GM23338 (cell line): Measurements from ENCODE around the gene PNLIPRP3. TPM values are rescaled to one million over a fixed set of nuclear protein-coding genes. Genes with fewer than 3 reads are reported as not detected.

ENCODE experiments used
- ATAC-seq: fragments of 200-7000 bp; cut with Tn5 transposase; 3 replicates; pipeline ENCODE4 v1.9.1; 2020
- DNase-seq: peaks from one replicate; pipeline ENCODE4 v3.0.0-alpha.2; 2015; ENCODE audit warnings: low spot score
- H2AFZ ChIP-seq: fragments of 200-600 bp; sonication (generic); 2 replicates; pipeline ENCODE4 v1.8.0; 2016; ENCODE audit warnings: antibody characterized with exemption, mild to moderate bottlenecking, moderate library complexity
- H3F3A ChIP-seq: fragments of 200-600 bp; sonication (generic); replicated peaks from 2 replicates; pipeline ENCODE4 v1.8.0; 2017; ENCODE audit warnings: antibody characterized with exemption, mixed run types, low read depth
- H3K27ac ChIP-seq: fragments of 200-600 bp; sonication (generic); 2 replicates; pipeline ENCODE4 v1.6.1; 2016; ENCODE audit warnings: low read depth
- H3K27me3 ChIP-seq: fragments of 200-600 bp; sonication (generic); 2 replicates; pipeline ENCODE4 v1.8.0; 2016; ENCODE audit warnings: mild to moderate bottlenecking, mixed run types, moderate library complexity; ENCODE audit not compliant: insufficient read depth
- H3K36me3 ChIP-seq: fragments of 200-600 bp; sonication (generic); 2 replicates; pipeline ENCODE4 v1.8.0; 2016; ENCODE audit warnings: mild to moderate bottlenecking; ENCODE audit not compliant: insufficient read depth
- H3K4me1 ChIP-seq: fragments of 200-600 bp; sonication (generic); 2 replicates; pipeline ENCODE4 v1.8.0; 2016; ENCODE audit warnings: mild to moderate bottlenecking, moderate library complexity; ENCODE audit not compliant: insufficient read depth
- H3K4me2 ChIP-seq: fragments of 200-600 bp; sonication (generic); 2 replicates; pipeline ENCODE4 v1.7.1; 2017; ENCODE audit warnings: mixed run types
- H3K4me3 ChIP-seq: fragments of 200-600 bp; sonication (generic); 2 replicates; pipeline ENCODE4 v1.6.1; 2016; ENCODE audit warnings: mixed run types
- H3K79me2 ChIP-seq: fragments of 200-600 bp; sonication (generic); replicated peaks from 2 replicates; pipeline ENCODE4 v1.8.0; 2017; ENCODE audit warnings: mild to moderate bottlenecking; ENCODE audit not compliant: insufficient read depth
- H3K9me2 ChIP-seq: fragments of 200-600 bp; sonication (generic); 2 replicates; pipeline ENCODE4 v1.8.0; 2017; ENCODE audit not compliant: insufficient read depth
- H4K20me1 ChIP-seq: fragments of 200-600 bp; sonication (generic); replicated peaks from 2 replicates; pipeline ENCODE4 v1.8.0; 2017; ENCODE audit warnings: mild to moderate bottlenecking; ENCODE audit not compliant: insufficient read depth
- H3K27ac Mint-ChIP-seq: 2 replicates; pipeline ENCODE4 v1.8.0; 2020; ENCODE audit warnings: inconsistent platforms, mild to moderate bottlenecking, moderate library complexity, mixed read lengths
- H3K27me3 Mint-ChIP-seq: 3 replicates; pipeline ENCODE4 v1.8.0; 2022; ENCODE audit warnings: low read depth, mild to moderate bottlenecking, moderate library complexity, mixed read lengths, inconsistent platforms; ENCODE audit not compliant: insufficient read depth, poor library complexity
- H3K36me3 Mint-ChIP-seq: 3 replicates; pipeline ENCODE4 v1.8.0; 2021; ENCODE audit warnings: low read depth, mild to moderate bottlenecking, inconsistent platforms, moderate library complexity, mixed read lengths
- H3K4me1 Mint-ChIP-seq: 3 replicates; pipeline ENCODE4 v1.8.0; 2020; ENCODE audit warnings: mild to moderate bottlenecking, inconsistent platforms, mixed read lengths
- H3K4me3 Mint-ChIP-seq: 3 replicates; pipeline ENCODE4 v1.8.0; 2021; ENCODE audit warnings: moderate library complexity, mild to moderate bottlenecking, inconsistent platforms, mixed read lengths
- H3K9me3 Mint-ChIP-seq: 3 replicates; pipeline ENCODE4 v1.8.0; 2020; ENCODE audit warnings: moderate library complexity, mild to moderate bottlenecking, inconsistent platforms, mixed read lengths
- EZH2 ChIP-seq: fragments of 200-600 bp; sonication (generic); IDR thresholded peaks from one replicate; pipeline ENCODE4 v1.8.0; 2017; ENCODE audit warnings: antibody characterized with exemption, mild to moderate bottlenecking, low read depth; ENCODE audit not compliant: unreplicated experiment
- JUNB ChIP-seq: IDR thresholded peaks from one replicate; pipeline ENCODE4 v1.6.1; 2016; ENCODE audit warnings: antibody characterized with exemption; ENCODE audit not compliant: unreplicated experiment
- POLR2AphosphoS5 ChIP-seq: IDR thresholded peaks from 2 replicates; pipeline ENCODE4 v1.6.1; 2016; ENCODE audit warnings: antibody characterized with exemption, low read depth
- REST ChIP-seq: IDR thresholded peaks from one replicate; pipeline ENCODE4 v1.6.1; 2018; ENCODE audit warnings: antibody characterized with exemption; ENCODE audit not compliant: unreplicated experiment
- ZNF114 ChIP-seq: fragments of 250-450 bp; sonication (Bioruptor Pico); IDR thresholded peaks from 2 replicates; pipeline ENCODE4 v1.5.0; 2020; ENCODE audit warnings: mild to moderate bottlenecking, moderate library complexity
- ZNF462 ChIP-seq: fragments of 250-450 bp; sonication (Bioruptor Pico); IDR thresholded peaks from 2 replicates; pipeline ENCODE4 v1.5.0; 2020; ENCODE audit warnings: mild to moderate bottlenecking, moderate library complexity
- polyA plus RNA-seq: library from polyadenylated mRNA; unstranded; fragments of >200 nt; fragmentation: Nextera tagmentation; extraction: Ambion mirVana; gene quantifications from 2 replicates; pipeline ENCODE4 v1.2.1, GENCODE V29; 2016
- total RNA-seq: library from RNA; depleted of rRNA; stranded (reverse); fragments of >200 nt; shearing (Covaris generic); gene quantifications from 2 replicates; pipeline ENCODE4 v1.2.3, GENCODE V29; 2014
- TF ChIP-seq, protein P1 (sequence below), 2 experiments: fragments of 200-600 bp in 1 of 2; sonication (generic) in 1 of 2; conservative IDR thresholded peaks; 2 replicates each; pipeline versions ENCODE4 v1.5.1 to v1.6.1; 2016 to 2017; ENCODE audit warnings: antibody characterized with exemption in 2 of 2, low read depth in 2 of 2, mild to moderate bottlenecking in 2 of 2, moderate library complexity in 1 of 2
- TF ChIP-seq, protein P2 (sequence below): IDR thresholded peaks from 2 replicates; pipeline ENCODE4 v1.6.1; 2016; ENCODE audit warnings: antibody characterized with exemption

Gene PNLIPRP3
- total and polyA plus RNA-seq, 2 experiments from 2014 or later, result not detected

DNA sequence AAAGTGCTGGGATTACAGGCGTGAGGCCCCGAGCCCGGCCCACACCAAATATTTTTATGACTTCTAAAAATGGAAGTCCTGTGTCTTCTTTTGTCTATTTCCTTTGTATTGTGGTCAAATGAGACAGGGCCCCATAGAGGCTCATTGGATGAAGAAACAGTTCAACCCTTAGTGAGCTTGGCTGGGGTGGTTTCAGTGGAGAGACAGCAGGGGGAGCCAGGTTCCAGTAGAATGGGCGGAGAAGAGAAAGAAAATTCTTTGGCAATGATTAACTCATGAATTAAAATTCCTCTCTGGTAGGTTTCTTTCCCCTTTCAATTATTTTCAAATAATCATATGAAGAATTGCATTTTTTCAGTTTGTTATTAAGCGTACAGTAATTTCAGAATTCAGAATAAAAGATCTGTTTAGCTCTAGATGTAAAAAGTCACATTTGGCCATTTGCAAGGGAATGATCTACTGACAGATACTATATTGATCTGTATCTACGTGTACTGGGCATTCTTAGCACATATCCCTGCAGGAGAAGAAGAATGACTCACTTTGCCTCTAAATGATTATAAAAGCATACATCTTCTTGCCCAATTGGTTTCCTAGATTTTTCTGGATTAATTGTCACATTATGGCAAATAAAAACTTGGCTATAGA, 43.2 kb downstream of the PNLIPRP3 start:
- Histone ChIP-seq H2AFZ (no peak overlapping the region), H3K4me3 (no peak overlapping the region), H4K20me1 (no peaks in the 10 kb centered on the region), H3K27ac (no peak overlapping the region), H3K4me2 (no peak overlapping the region), H3K4me1 (no peaks in the 10 kb centered on the region), H3K9me2 (no peaks in the 10 kb centered on the region), H3K79me2 (no peaks in the 10 kb centered on the region), H3K27me3 (no peaks in the 10 kb centered on the region), H3F3A (no peaks in the 10 kb centered on the region), H3K36me3 (no peaks in the 10 kb centered on the region)
- TF ChIP-seq EZH2, result no peak
- TF ChIP-seq, protein P1, sequence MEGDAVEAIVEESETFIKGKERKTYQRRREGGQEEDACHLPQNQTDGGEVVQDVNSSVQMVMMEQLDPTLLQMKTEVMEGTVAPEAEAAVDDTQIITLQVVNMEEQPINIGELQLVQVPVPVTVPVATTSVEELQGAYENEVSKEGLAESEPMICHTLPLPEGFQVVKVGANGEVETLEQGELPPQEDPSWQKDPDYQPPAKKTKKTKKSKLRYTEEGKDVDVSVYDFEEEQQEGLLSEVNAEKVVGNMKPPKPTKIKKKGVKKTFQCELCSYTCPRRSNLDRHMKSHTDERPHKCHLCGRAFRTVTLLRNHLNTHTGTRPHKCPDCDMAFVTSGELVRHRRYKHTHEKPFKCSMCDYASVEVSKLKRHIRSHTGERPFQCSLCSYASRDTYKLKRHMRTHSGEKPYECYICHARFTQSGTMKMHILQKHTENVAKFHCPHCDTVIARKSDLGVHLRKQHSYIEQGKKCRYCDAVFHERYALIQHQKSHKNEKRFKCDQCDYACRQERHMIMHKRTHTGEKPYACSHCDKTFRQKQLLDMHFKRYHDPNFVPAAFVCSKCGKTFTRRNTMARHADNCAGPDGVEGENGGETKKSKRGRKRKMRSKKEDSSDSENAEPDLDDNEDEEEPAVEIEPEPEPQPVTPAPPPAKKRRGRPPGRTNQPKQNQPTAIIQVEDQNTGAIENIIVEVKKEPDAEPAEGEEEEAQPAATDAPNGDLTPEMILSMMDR (conservative IDR thresholded peaks at IDR 0.05; ENCODE audit: low read depth in 2 of 2), result peak; percentile 81 to 83
- no peak overlapping the region for H3K4me3 Mint-ChIP-seq
- H3K9me3 Mint-ChIP-seq, result peaks cover 4% of the 10 kb centered on the region; the same call in 2 of the 3 replicates
- peaks cover 14% of the 10 kb centered on the region for H3K4me1 Mint-ChIP-seq
- no peaks in the 10 kb centered on the region for H3K36me3 Mint-ChIP-seq
- ATAC-seq (peak; percentile 91), DNase-seq (peak; percentile 80)
- H3K27me3 Mint-ChIP-seq, result no peaks in the 10 kb centered on the region
- H3K27ac Mint-ChIP-seq, result no peak overlapping the region

DNA sequence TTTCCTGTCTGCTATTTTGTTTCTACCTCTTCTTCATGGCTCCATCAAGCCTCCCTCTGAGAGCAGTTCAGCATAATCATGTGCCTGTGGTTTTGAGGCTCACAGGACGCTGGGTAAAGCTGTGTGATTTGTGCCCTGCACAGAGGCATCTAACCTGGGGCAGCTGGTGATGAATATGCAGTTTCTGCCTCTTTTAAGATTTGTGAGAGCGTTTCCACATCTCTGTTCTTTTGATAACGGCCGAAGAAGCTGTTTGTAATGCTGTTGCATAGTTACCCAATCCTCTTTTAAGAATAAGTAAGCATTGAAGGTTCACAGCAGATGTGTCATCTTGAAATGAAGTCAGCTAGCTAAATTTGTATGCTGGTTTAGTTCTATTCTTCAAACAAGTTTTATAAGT, 45.2 kb downstream of the PNLIPRP3 start:
- Mint-ChIP-seq H3K36me3 (no peaks in the 10 kb centered on the region), H3K4me3 (no peak overlapping the region), H3K27me3 (no peaks in the 10 kb centered on the region), H3K4me1 (peaks cover 14% of the 10 kb centered on the region), H3K9me3 (peaks cover 4% of the 10 kb centered on the region; the same call in 2 of the 3 replicates), H3K27ac (no peak overlapping the region)
- H3K27ac ChIP-seq, result no peak overlapping the region
- peaks cover 6% of the 10 kb centered on the region for H3K4me1 ChIP-seq
- no peaks in the 10 kb centered on the region for H3K27me3 ChIP-seq
- no peaks in the 10 kb centered on the region for H3F3A ChIP-seq
- no peaks in the 10 kb centered on the region for H3K79me2 ChIP-seq
- H3K4me2 ChIP-seq, result no peak overlapping the region
- DNase-seq (no peak), ATAC-seq (no peak)
- H4K20me1 ChIP-seq, result no peaks in the 10 kb centered on the region
- H2AFZ ChIP-seq, result peak overlapping the region; percentile 85
- H3K4me3 ChIP-seq, result no peak overlapping the region
- H3K9me2 ChIP-seq, result no peaks in the 10 kb centered on the region
- no peaks in the 10 kb centered on the region for H3K36me3 ChIP-seq
- TF ChIP-seq EZH2 (no peak), JUNB (no peak), POLR2AphosphoS5 (no peak), ZNF114 (no peak), REST (no peak), ZNF462 (no peak)
- TF ChIP-seq, protein P2, sequence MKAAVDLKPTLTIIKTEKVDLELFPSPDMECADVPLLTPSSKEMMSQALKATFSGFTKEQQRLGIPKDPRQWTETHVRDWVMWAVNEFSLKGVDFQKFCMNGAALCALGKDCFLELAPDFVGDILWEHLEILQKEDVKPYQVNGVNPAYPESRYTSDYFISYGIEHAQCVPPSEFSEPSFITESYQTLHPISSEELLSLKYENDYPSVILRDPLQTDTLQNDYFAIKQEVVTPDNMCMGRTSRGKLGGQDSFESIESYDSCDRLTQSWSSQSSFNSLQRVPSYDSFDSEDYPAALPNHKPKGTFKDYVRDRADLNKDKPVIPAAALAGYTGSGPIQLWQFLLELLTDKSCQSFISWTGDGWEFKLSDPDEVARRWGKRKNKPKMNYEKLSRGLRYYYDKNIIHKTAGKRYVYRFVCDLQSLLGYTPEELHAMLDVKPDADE, result no peak
